ENCODE measurements around the gene TUBGCP2.

The TUBGCP2 gene

GRCh38 chr10:133306097-133306476, 2.6 kb downstream of the TUBGCP2 start:
- Histone ChIP-seq H3K9me3 (ENCODE audit: insufficient read depth, low read length) (no peaks in the 10 kb centered on the region), H3K27me3 (ENCODE audit: low read length) (no peaks in the 10 kb centered on the region), H3K9me2 (replicated peaks; ENCODE audit: insufficient read depth, low read length) (no peaks in the 10 kb centered on the region), H3K4me3 (ENCODE audit: insufficient read depth, low read length, poor library complexity, severe bottlenecking) (no peak overlapping the region), H3K36me3 (ENCODE audit: low read length) (peaks cover 2% of the 10 kb centered on the region; the same call in 1 of the 2 replicates), H3K79me2 (ENCODE audit: insufficient read depth, low read length) (peaks cover 40% of the 10 kb centered on the region), H3K9ac (ENCODE audit: low read length) (no peak overlapping the region), H3K27ac (ENCODE audit: low read depth, low read length) (no peak overlapping the region), H2AFZ (ENCODE audit: low read depth, low read length, severe bottlenecking) (no peak overlapping the region), H3K4me2 (ENCODE audit: low read depth, low read length, poor library complexity, severe bottlenecking) (no peak overlapping the region), H3F3A (ENCODE audit: insufficient read depth) (peaks cover 5% of the 10 kb centered on the region; the same call in 1 of the 2 replicates), H4K20me1 (ENCODE audit: low read depth, low read length) (no peaks in the 10 kb centered on the region)
- TF ChIP-seq EZH2phosphoT487 (conservative IDR thresholded peaks at IDR 0.05; ENCODE audit: low read length): no peak
- no peak for TF ChIP-seq CTCF (IDR thresholded peaks at IDR 0.05; ENCODE audit: insufficient read depth, low read length, poor library complexity, severe bottlenecking)

DNA sequence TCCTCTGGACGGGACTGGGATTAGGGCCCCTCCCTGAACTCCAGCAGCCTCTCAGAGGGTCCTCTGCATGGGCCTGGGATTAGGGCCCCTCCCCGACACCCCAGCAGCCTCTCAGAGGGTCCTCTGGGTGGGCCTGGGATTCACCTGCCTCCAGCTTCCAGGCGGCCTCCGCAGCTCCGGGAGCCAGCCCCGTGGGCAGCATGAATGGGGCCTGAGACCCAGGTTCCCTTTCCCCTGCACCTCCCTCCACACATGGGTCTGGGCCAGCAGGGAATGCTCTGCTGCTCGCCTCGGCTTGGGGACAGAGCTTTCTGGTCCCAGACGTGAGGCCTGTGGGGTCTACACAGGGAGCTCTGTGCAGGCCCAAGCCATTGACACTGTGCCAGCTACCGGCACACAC, 5.5 kb downstream of the TUBGCP2 start:
- Histone ChIP-seq H3K9me2 (replicated peaks; ENCODE audit: insufficient read depth, low read length) (no peaks in the 10 kb centered on the region), H3K79me2 (ENCODE audit: insufficient read depth, low read length) (peaks cover 37% of the 10 kb centered on the region), H3K27me3 (ENCODE audit: low read length) (no peaks in the 10 kb centered on the region), H3K9ac (ENCODE audit: low read length) (no peak overlapping the region), H2AFZ (ENCODE audit: low read depth, low read length, severe bottlenecking) (no peak overlapping the region), H4K20me1 (ENCODE audit: low read depth, low read length) (no peaks in the 10 kb centered on the region), H3K4me2 (ENCODE audit: low read depth, low read length, poor library complexity, severe bottlenecking) (no peak overlapping the region), H3K4me3 (ENCODE audit: insufficient read depth, low read length, poor library complexity, severe bottlenecking) (no peak overlapping the region), H3F3A (ENCODE audit: insufficient read depth) (peaks cover 5% of the 10 kb centered on the region; the same call in 1 of the 2 replicates), H3K9me3 (ENCODE audit: insufficient read depth, low read length) (no peaks in the 10 kb centered on the region), H3K27ac (ENCODE audit: low read depth, low read length) (no peak overlapping the region), H3K36me3 (ENCODE audit: low read length) (no peaks in the 10 kb centered on the region)
- no peak for TF ChIP-seq CTCF (IDR thresholded peaks at IDR 0.05; ENCODE audit: insufficient read depth, low read length, poor library complexity, severe bottlenecking)
- no peak for TF ChIP-seq EZH2phosphoT487 (conservative IDR thresholded peaks at IDR 0.05; ENCODE audit: low read length)

- H3K4me2 ChIP-seq (ENCODE audit: low read depth, low read length, poor library complexity, severe bottlenecking): no peak overlapping the region
- H4K20me1 ChIP-seq (ENCODE audit: low read depth, low read length): no peaks in the 10 kb centered on the region
- no peak overlapping the region for H2AFZ ChIP-seq (ENCODE audit: low read depth, low read length, severe bottlenecking)
- no peak overlapping the region for H3K9ac ChIP-seq (ENCODE audit: low read length)
- H3K9me3 ChIP-seq (ENCODE audit: insufficient read depth, low read length): no peaks in the 10 kb centered on the region
- H3K27ac ChIP-seq (ENCODE audit: low read depth, low read length): no peak overlapping the region
- TF ChIP-seq EZH2phosphoT487 (conservative IDR thresholded peaks at IDR 0.05; ENCODE audit: low read length) (no peak), CTCF (IDR thresholded peaks at IDR 0.05; ENCODE audit: insufficient read depth, low read length, poor library complexity, severe bottlenecking) (no peak)
- no peaks in the 10 kb centered on the region for H3F3A ChIP-seq (ENCODE audit: insufficient read depth)
- H3K79me2 ChIP-seq (ENCODE audit: insufficient read depth, low read length): peaks cover 27% of the 10 kb centered on the region
- H3K36me3 ChIP-seq (ENCODE audit: low read length): no peaks in the 10 kb centered on the region
- no peak overlapping the region for H3K4me3 ChIP-seq (ENCODE audit: insufficient read depth, low read length, poor library complexity, severe bottlenecking)
- no peaks in the 10 kb centered on the region for H3K27me3 ChIP-seq (ENCODE audit: low read length)
- H3K9me2 ChIP-seq (replicated peaks; ENCODE audit: insufficient read depth, low read length): no peaks in the 10 kb centered on the region
Measured at GRCh38 chr10:133302230-133302629, 6.4 kb downstream of the TUBGCP2 start.

Measured in SU-DHL-6 (cell line).